Adrenal gland (tissue), 12 donors: ENCODE measurements around the gene LHFPL2. TPM values are rescaled to one million over a fixed set of nuclear protein-coding genes. Genes with fewer than 3 reads are reported as not detected.

Source experiments
- DNase-seq, 7 donors: peaks; one replicate each; pipeline ENCODE4 v3.0.0-alpha.2; 2019 to 2020
- H3K27ac ChIP-seq, 5 donors: fragments of 200-600 bp; sonication (generic) in 4 of 5; 1 replicate in 3 of 5; 2 replicates in 2 of 5; pipeline versions ENCODE4 v1.5.1 to v1.8.0; 2016 to 2020; ENCODE audit warnings: mild to moderate bottlenecking in 1 of 5
- H3K27me3 ChIP-seq: fragments of 200-600 bp; 2 replicates; pipeline ENCODE4 v1.8.0; 2021
- H3K36me3 ChIP-seq, 2 donors: fragments of 200-600 bp; replicated peaks in 1 of 2; 1 replicate in 1 of 2; 2 replicates in 1 of 2; pipeline versions ENCODE4 v1.5.1 to v1.8.0; 2018 to 2022
- H3K4me1 ChIP-seq, 2 donors: fragments of 200-600 bp; replicated peaks in 1 of 2; 1 replicate in 1 of 2; 2 replicates in 1 of 2; pipeline versions ENCODE4 v1.5.1 to v1.8.0; 2018 to 2021
- H3K4me3 ChIP-seq, 4 donors: fragments of 200-600 bp; sonication (generic) in 3 of 4; one replicate each; pipeline ENCODE4 v1.5.1; 2016 to 2018
- H3K9me3 ChIP-seq, 3 donors: fragments of 200-600 bp; sonication (generic) in 1 of 3; replicated peaks in 1 of 3; 1 replicate in 2 of 3; 2 replicates in 1 of 3; pipeline versions ENCODE4 v1.5.1 to v1.8.0; 2016 to 2021
- CTCF ChIP-seq, 6 experiments: fragments of 450-650 bp in 4 of 6; fragments of 200-600 bp in 2 of 6; sonication (generic) in 1 of 6; IDR thresholded peaks; 1 replicate in 5 of 6; 2 replicates in 1 of 6; pipeline versions ENCODE4 v1.5.1 to v1.8.0; 2016 to 2021; ENCODE audit warnings: antibody characterized with exemption in 6 of 6, mild to moderate bottlenecking in 2 of 6, moderate library complexity in 1 of 6
- POLR2A ChIP-seq, 2 donors: fragments of 450-650 bp; IDR thresholded peaks; one replicate each; pipeline ENCODE4 v1.6.1; 2017; ENCODE audit warnings: antibody characterized with exemption in 2 of 2, mild to moderate bottlenecking in 2 of 2, moderate library complexity in 1 of 2
- WGBS, 4 donors: extraction: QIAGEN DNeasy Blood & Tissue Kit in 2 of 4; methylation state at CpG; one replicate each; pipeline versions ENCODE4 v1.1.5 to v1.1.7; 2013 to 2017; 5-methylcytosine and 5-hydroxymethylcytosine counted together
- intact Hi-C, 2 donors: fragments of 100-400 bp; cut with DNase I; formaldehyde crosslinking; loops; one replicate each; pipeline versions ENCODE4 v1.14.1 to v1.15.0; 2022 to 2023
- polyA plus RNA-seq, 3 donors: library from polyadenylated mRNA; stranded (reverse); fragments of 200-250 nt in 2 of 3; fragments of 350-450 nt in 1 of 3; fragmentation: Illumina TruSeq in 1 of 3; extraction: RNeasy Lipid Tissue Mini Kit (QIAGEN cat#74804) in 1 of 3; gene quantifications; one replicate each; pipeline ENCODE4 v1.2.3, GENCODE V29; 2013 to 2014
- total RNA-seq, 9 donors: library from RNA; depleted of rRNA in 4 of 9; stranded (reverse); fragments of >200 nt in 4 of 9; fragments of 120-200 nt in 1 of 9; fragmentation: NEBNext Ultra II Directional in 1 of 9; extraction: Animal tissue kit (Norgen Biotek cat#: 25700) in 1 of 9; gene quantifications; one replicate each; pipeline versions ENCODE4 v1.1.0 to v1.2.4, GENCODE V29; 2013 to 2023
- donor health status: healthy with polysubstance abuse.
- donor health status: Bipolar disorder and iron deficiency.
- donor health status: DM: yes; HTN: yes; CAD: no.
- donor health status: DM: no; HTN: no; CAD: no.
- donor health status: DM: no; HTN: no; CAD: no.
- donor health status: DM: yes; HTN: yes; CAD: no.

LHFPL2 gene
- total and polyA plus RNA-seq, 12 donors, result 8.0 to 68.4 (median 44.9) TPM

DNA sequence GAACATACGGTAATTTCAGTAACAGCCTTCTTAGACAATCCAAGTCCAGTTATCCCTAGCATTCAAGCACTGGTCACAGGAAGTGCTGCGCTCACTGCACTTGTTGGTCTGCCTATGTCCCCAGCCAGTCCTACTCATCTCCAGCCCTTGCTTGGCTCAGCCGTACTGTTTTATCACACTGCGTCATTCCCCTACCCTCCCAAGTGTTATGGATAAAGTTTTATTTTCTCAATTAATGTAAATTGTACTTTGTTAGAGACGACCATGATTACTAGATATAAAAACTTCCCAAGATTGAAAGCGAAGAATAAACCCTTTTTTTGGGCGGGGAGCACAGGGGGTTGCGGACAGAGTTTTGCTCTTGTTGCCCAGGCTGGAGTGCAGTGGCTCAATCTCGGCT is 49.6 kb downstream of the LHFPL2 start:
- Histone ChIP-seq H3K36me3 (no peaks in the 10 kb centered on the region), H3K4me1 (peaks cover 15 to 36% of the 10 kb centered on the region in 2 donors), H3K4me3 (no peak overlapping the region), H3K27me3 (no peaks in the 10 kb centered on the region), H3K27ac (no peak overlapping the region), H3K9me3 (no peaks in the 10 kb centered on the region)
- no peak for TF ChIP-seq CTCF (IDR thresholded peaks at IDR 0.05)
- no peak for TF ChIP-seq POLR2A (IDR thresholded peaks at IDR 0.05)
- intact Hi-C loops, result no loop called here
- WGBS, 4 donors, result 96 to 100% (median 97%) methylated on average over 9 of the region's 9 CpGs
- DNase-seq, result no peak

- intact Hi-C loops, result no loop called here
- no peaks in the 10 kb centered on the region for H3K27me3 ChIP-seq
- H3K9me3 ChIP-seq, result no peaks in the 10 kb centered on the region
- TF ChIP-seq CTCF (IDR thresholded peaks at IDR 0.05) (no peak), POLR2A (IDR thresholded peaks at IDR 0.05) (no peak)
- no peak for DNase-seq
- H3K4me3 ChIP-seq, result no peak overlapping the region
- no peak overlapping the region for H3K27ac ChIP-seq
- peaks cover 21 to 46% of the 10 kb centered on the region in 2 donors for H3K4me1 ChIP-seq
- no peaks in the 10 kb centered on the region for H3K36me3 ChIP-seq
Observed at GRCh38 chr5:78597974-78598371, 50.6 kb downstream of the LHFPL2 start.

DNA sequence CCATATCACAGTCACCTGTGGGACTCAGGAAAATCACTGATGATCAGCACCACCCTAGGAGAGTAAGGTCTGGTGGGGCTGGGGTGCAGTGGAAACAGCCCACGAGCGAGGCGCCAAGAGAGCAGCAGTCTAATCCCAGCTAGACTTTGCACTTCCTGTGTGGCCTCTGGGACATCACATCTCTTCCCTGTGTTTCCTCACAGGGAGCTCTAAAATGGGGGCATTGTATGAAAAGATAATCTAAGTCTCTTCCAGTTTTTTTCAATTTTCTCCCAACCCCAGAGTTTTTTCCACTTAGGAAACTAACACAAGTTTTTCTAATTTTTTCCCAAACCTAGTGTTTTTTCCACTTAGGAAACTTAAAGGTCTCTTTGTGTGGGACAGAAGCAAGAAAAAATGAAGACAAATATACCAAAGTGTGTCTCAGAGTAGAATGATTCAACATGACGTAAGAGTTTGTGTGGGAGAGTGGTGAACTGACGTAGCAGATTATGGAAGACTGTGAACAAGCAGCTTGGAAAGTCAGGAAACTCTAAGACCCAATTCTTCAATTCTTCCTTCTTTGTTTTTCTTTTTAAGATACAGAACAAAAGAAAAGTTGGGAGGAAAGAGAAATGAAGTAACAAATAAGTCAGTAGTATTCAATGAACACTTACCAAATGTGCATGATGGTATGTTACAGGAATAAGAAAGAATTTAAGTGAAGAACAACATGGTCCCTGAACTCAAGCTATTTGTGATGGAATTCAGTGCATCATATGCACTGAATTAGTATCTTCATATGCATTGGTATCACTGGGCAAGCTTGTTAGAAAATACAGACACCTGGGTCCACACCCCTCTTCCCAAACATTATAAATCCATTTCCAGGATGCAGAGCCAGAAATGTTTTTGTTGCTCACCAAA is 51.3 kb downstream of the LHFPL2 start:
- WGBS, 4 donors, result 59 to 73% (median 69%) methylated on average over 2 to 5 of the region's 5 CpGs

More for the DNA sequence above, 51.3 kb downstream of the LHFPL2 start:
- H3K27ac ChIP-seq, result no peak overlapping the region
- H3K4me3 ChIP-seq, result no peak overlapping the region
- H3K9me3 ChIP-seq, result no peaks in the 10 kb centered on the region
- intact Hi-C loops, result no loop called here
- peaks cover 21 to 49% of the 10 kb centered on the region in 2 donors for H3K4me1 ChIP-seq
- H3K36me3 ChIP-seq, result no peaks in the 10 kb centered on the region
- H3K27me3 ChIP-seq, result no peaks in the 10 kb centered on the region
- DNase-seq, result no peak
- TF ChIP-seq POLR2A (IDR thresholded peaks at IDR 0.05) (no peak), CTCF (IDR thresholded peaks at IDR 0.05) (no peak)
